HepG2 (cell line): Measurements from ENCODE around the gene CTNND2. TPM values are rescaled to one million over a fixed set of nuclear protein-coding genes. Genes with fewer than 3 reads are reported as not detected.

Source experiments
- ATAC-seq: fragments of 200-7000 bp; cut with Tn5 transposase; 3 replicates; pipeline ENCODE4 v1.9.1; 2020; ENCODE audit warnings: mild to moderate bottlenecking, moderate library complexity
- BruUV-seq: library from RNA; stranded (reverse); fragments of 400-500 nt; replicated peaks from 2 replicates; lab custom pipeline; 2021; lab: Mats Ljungman, UMichigan
- CTCF ChIA-PET: fragments of 300-600 bp; formaldehyde crosslinking; extraction: SDS; loops from one replicate; lab custom pipeline; 2021; ENCODE audit warnings: low total read pairs, inconsistent platforms, low intra/inter-chr PET ratio; lab: Yijun Ruan, JAX
- POLR2A ChIA-PET: fragments of 350-600 bp; sonication (Branson Sonifier 250); formaldehyde crosslinking; loops from one replicate; lab custom pipeline; 2020; ENCODE audit warnings: antibody characterized with exemption, inconsistent platforms; lab: Yijun Ruan, JAX
- DNase-seq: peaks from one replicate; pipeline ENCODE4 v3.0.0-alpha.2; 2015; ENCODE audit warnings: low spot score
- FAIRE-seq: peaks from 3 replicates; lab custom pipeline; 2011; peaks lifted over from hg19 to GRCh38; lab: Jason Lieb, UNC
- H2AFZ ChIP-seq: one replicate; pipeline ENCODE4 v1.6.1; 2011; ENCODE audit warnings: low read length, inconsistent platforms
- H3K27ac ChIP-seq: fragments of 300-600 bp; 3 replicates; pipeline ENCODE4 v1.8.0; 2011; ENCODE audit warnings: mixed run types, mild to moderate bottlenecking, mixed read lengths, low read length, inconsistent platforms; ENCODE audit not compliant: insufficient read depth; ENCODE audit errors: extremely low read length
- H3K27me3 ChIP-seq, 2 experiments: fragments of 200-600 bp in 1 of 2; 2 replicates in 1 of 2; 3 replicates in 1 of 2; pipeline versions ENCODE4 v1.6.0 to v1.8.0; 2011; ENCODE audit warnings: low read length in 2 of 2, mild to moderate bottlenecking in 2 of 2, moderate library complexity in 2 of 2, inconsistent platforms in 1 of 2; ENCODE audit not compliant: insufficient read depth in 2 of 2, control insufficient read depth in 1 of 2
- H3K36me3 ChIP-seq, 2 experiments: fragments of 200-600 bp in 1 of 2; replicated peaks in 1 of 2; 2 replicates in 1 of 2; 3 replicates in 1 of 2; pipeline versions ENCODE4 v1.5.1 to v1.8.0; 2011; ENCODE audit warnings: low read length in 2 of 2, inconsistent platforms in 1 of 2; ENCODE audit not compliant: insufficient read depth in 2 of 2, control insufficient read depth in 1 of 2
- H3K4me1 ChIP-seq: 2 replicates; pipeline ENCODE4 v1.5.1; 2012; ENCODE audit warnings: low read length, inconsistent platforms; ENCODE audit not compliant: insufficient read depth
- H3K4me2 ChIP-seq: 2 replicates; pipeline ENCODE4 v1.6.0; 2011; ENCODE audit warnings: low read depth, low read length, inconsistent platforms
- H3K4me3 ChIP-seq, 3 experiments: fragments of 200-600 bp in 1 of 3; sonication (generic), shearing (Covaris generic) in 1 of 3; replicated peaks in 1 of 3; 2 replicates each; pipeline ENCODE4 v1.5.1; 2011 to 2016; ENCODE audit warnings: low read length in 3 of 3, inconsistent platforms in 2 of 3, low read depth in 2 of 3, mild to moderate bottlenecking in 2 of 3, control low read depth in 1 of 3, mixed read lengths in 1 of 3; ENCODE audit not compliant: insufficient read depth in 1 of 3
- H3K79me2 ChIP-seq: one replicate; pipeline ENCODE4 v1.6.1; 2011; ENCODE audit warnings: low read length, inconsistent platforms; ENCODE audit not compliant: insufficient read depth
- H3K9ac ChIP-seq: 2 replicates; pipeline ENCODE4 v1.6.0; 2011; ENCODE audit warnings: mild to moderate bottlenecking, low read depth, low read length, inconsistent platforms; ENCODE audit not compliant: insufficient read depth
- H3K9me3 ChIP-seq: 2 replicates; pipeline ENCODE4 v1.5.1; 2012; ENCODE audit warnings: mild to moderate bottlenecking, low read length
- H4K20me1 ChIP-seq: 2 replicates; pipeline ENCODE4 v1.6.0; 2011; ENCODE audit warnings: inconsistent platforms, mild to moderate bottlenecking, low read length, moderate library complexity; ENCODE audit not compliant: insufficient read depth
- GFI1 ChIP-seq: sonication (generic); formaldehyde crosslinking; IDR thresholded peaks from 2 replicates; pipeline ENCODE4 v1.5.0; 2020; ENCODE audit warnings: missing genetic modification reagents, mild to moderate bottlenecking, borderline replicate concordance
- KLF12 ChIP-seq: sonication (generic); formaldehyde crosslinking; IDR thresholded peaks from 2 replicates; pipeline ENCODE4 v1.4.0; 2020; ENCODE audit warnings: missing genetic modification reagents, borderline replicate concordance
- NAIF1 ChIP-seq: sonication (generic); formaldehyde crosslinking; IDR thresholded peaks from 2 replicates; pipeline ENCODE4 v1.5.0; 2020; ENCODE audit warnings: mild to moderate bottlenecking, missing genetic modification reagents, borderline replicate concordance
- ZFY ChIP-seq: sonication (generic); formaldehyde crosslinking; IDR thresholded peaks from 2 replicates; pipeline ENCODE4 v1.4.0; 2020; ENCODE audit warnings: missing genetic modification reagents
- ZNF3 ChIP-seq: IDR thresholded peaks from 2 replicates; pipeline ENCODE4 v1.7.0; 2017; ENCODE audit warnings: inconsistent platforms
- ZNF557 ChIP-seq: sonication (generic); formaldehyde crosslinking; IDR thresholded peaks from 2 replicates; pipeline ENCODE4 v1.4.0; 2020; ENCODE audit warnings: missing genetic modification reagents
- WGBS: methylation state at CpG from one replicate; pipeline ENCODE4 v1.1.6; 2017; ENCODE audit warnings: low lambda C conversion rate; 5-methylcytosine and 5-hydroxymethylcytosine counted together
- in situ Hi-C: cut with HindIII; loops from 2 replicates; pipeline ENCODE4 v1.10.0; 2017; ENCODE audit warnings: low pct_unique_long_range_greater_than_20kb; ENCODE audit not compliant: extremely low pct_ligation_motif_present
- intact Hi-C: fragments of 100-400 bp; cut with micrococcal nuclease; formaldehyde crosslinking; loops from one replicate; pipeline ENCODE4 v1.10.0; 2022; ENCODE audit not compliant: unreplicated experiment
- polyA plus RNA-seq, 8 experiments: library from polyadenylated mRNA; depleted of rRNA in 3 of 8; stranded (reverse) in 7 of 8; unstranded in 1 of 8; fragments of >200 nt; fragmentation: Illumina TruSeq in 4 of 8; extraction: Trizol in 4 of 8; gene quantifications; 2 replicates each; pipeline versions ENCODE4 v1.2.1 to v1.2.3, GENCODE V29; 2011 to 2016; ENCODE audit warnings: low read depth in 4 of 8, missing spikeins in 1 of 8, mixed read lengths in 1 of 8; ENCODE audit not compliant: insufficient read depth in 1 of 8
- total RNA-seq, 5 experiments: library from RNA; depleted of rRNA; stranded (reverse); fragments of >200 nt; fragmentation: Illumina TruSeq; extraction: Trizol; gene quantifications; 2 replicates each; pipeline ENCODE4 v1.2.3, GENCODE V29; 2016; ENCODE audit warnings: low read depth in 1 of 5
- TF ChIP-seq, protein P1 (sequence below): sonication (generic); formaldehyde crosslinking; IDR thresholded peaks from one replicate; pipeline ENCODE4 v1.5.1; 2020; ENCODE audit warnings: mild to moderate bottlenecking, missing genetic modification reagents; ENCODE audit errors: not compliant biosample characterization

CTNND2 gene
- total and polyA plus RNA-seq, 2 of the 13 experiments (the other 11 are each of a cell fraction or from before 2014, with no cell fraction given) = not detected

DNA sequence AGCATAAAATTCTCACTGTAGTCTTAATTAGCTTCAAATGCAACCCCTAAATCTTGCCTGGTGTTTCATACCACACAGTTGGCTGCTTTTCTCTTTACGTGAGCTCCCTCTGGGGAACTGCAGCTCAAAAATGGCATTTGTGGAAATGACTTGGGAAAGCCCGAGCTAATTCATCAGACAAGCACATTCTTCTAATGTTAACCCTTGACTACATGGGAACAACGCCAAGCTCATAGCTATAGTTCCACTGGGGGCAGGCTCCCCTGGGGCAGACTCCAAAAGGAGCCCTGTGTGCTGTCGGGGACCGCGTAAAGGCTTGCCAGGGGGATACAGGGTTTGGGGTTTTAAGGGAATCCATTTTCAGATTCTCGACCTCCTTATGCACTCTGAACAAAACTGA is 841.8 kb downstream of the CTNND2 start:
- no TSS peak for BruUV-seq
- CTCF ChIA-PET = no interaction called here
- Histone ChIP-seq H3K27ac (no peak overlapping the region), H3K4me1 (no peaks in the 10 kb centered on the region), H3K4me2 (no peak overlapping the region), H3K9ac (no peak overlapping the region), H4K20me1 (no peaks in the 10 kb centered on the region), H3K27me3 (peaks cover 0 to 3% of the 10 kb centered on the region in 2 experiments; a peak in 1 of 5 replicates), H3K4me3 (no peak overlapping the region), H3K9me3 (no peaks in the 10 kb centered on the region), H2AFZ (no peak overlapping the region), H3K36me3 (no peaks in the 10 kb centered on the region), H3K79me2 (no peaks in the 10 kb centered on the region)
- WGBS = 23% methylated on average over 7 of the region's 7 CpGs
- in situ Hi-C loops (no loop called here), intact Hi-C loops (no loop called here)
- TF ChIP-seq NAIF1 (CRISPR knock-in tag) (no peak), ZNF3 (CRISPR knock-in tag) (no peak), ZNF557 (CRISPR knock-in tag) (no peak), ZFY (CRISPR knock-in tag) (no peak), GFI1 (no peak), KLF12 (CRISPR knock-in tag) (no peak)
- TF ChIP-seq, protein P1, sequence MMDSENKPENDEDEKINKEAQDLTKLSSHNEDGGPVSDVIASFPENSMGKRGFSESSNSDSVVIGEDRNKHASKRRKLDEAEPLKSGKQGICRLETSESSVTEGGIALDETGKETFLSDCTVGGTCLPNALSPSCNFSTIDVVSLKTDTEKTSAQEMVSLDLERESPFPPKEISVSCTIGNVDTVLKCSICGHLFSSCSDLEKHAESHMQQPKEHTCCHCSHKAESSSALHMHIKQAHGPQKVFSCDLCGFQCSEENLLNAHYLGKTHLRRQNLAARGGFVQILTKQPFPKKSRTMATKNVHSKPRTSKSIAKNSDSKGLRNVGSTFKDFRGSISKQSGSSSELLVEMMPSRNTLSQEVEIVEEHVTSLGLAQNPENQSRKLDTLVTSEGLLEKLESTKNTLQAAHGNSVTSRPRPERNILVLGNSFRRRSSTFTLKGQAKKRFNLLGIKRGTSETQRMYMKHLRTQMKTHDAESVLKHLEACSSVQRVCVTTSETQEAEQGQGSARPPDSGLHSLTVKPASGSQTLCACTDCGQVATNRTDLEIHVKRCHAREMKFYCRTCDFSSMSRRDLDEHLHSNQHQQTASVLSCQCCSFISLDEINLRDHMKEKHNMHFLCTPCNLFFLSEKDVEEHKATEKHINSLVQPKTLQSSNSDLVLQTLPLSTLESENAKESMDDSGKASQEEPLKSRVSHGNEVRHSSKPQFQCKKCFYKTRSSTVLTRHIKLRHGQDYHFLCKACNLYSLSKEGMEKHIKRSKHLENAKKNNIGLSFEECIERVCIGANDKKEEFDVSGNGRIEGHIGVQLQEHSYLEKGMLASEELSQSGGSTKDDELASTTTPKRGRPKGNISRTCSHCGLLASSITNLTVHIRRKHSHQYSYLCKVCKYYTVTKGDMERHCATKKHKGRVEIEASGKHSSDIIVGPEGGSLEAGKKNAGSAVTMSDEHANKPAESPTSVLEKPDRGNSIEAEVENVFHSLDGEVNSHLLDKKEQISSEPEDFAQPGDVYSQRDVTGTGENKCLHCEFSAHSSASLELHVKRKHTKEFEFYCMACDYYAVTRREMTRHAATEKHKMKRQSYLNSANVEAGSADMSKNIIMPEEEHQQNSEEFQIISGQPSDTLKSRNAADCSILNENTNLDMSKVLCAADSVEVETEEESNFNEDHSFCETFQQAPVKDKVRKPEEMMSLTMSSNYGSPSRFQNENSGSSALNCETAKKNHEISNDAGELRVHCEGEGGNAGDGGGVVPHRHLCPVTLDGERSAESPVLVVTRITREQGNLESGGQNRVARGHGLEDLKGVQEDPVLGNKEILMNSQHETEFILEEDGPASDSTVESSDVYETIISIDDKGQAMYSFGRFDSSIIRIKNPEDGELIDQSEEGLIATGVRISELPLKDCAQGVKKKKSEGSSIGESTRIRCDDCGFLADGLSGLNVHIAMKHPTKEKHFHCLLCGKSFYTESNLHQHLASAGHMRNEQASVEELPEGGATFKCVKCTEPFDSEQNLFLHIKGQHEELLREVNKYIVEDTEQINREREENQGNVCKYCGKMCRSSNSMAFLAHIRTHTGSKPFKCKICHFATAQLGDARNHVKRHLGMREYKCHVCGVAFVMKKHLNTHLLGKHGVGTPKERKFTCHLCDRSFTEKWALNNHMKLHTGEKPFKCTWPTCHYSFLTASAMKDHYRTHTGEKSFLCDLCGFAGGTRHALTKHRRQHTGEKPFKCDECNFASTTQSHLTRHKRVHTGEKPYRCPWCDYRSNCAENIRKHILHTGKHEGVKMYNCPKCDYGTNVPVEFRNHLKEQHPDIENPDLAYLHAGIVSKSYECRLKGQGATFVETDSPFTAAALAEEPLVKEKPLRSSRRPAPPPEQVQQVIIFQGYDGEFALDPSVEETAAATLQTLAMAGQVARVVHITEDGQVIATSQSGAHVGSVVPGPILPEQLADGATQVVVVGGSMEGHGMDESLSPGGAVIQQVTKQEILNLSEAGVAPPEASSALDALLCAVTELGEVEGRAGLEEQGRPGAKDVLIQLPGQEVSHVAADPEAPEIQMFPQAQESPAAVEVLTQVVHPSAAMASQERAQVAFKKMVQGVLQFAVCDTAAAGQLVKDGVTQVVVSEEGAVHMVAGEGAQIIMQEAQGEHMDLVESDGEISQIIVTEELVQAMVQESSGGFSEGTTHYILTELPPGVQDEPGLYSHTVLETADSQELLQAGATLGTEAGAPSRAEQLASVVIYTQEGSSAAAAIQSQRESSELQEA = no peak
- DNase-seq (no peak), FAIRE-seq (no peak), ATAC-seq (no peak)
- POLR2A ChIA-PET = no interaction called here
